PC-9 (cell line): ENCODE measurements around the gene BCL7B. TPM values are rescaled to one million over a fixed set of nuclear protein-coding genes. Genes with fewer than 3 reads are reported as not detected.

Experiments used
- BruUV-seq: library from RNA; stranded (reverse); fragments of 400-500 nt; replicated peaks from 2 replicates; lab custom pipeline; 2021; lab: Mats Ljungman, UMichigan
- CTCF ChIA-PET: fragments of 300-600 bp; sonication (Branson Sonifier 250); formaldehyde crosslinking; loops from one replicate; lab custom pipeline; 2022; ENCODE audit warnings: antibody characterized with exemption; lab: Charles Lee
- POLR2A ChIA-PET: fragments of 300-600 bp; sonication (Branson Sonifier 250); formaldehyde crosslinking; loops from one replicate; lab custom pipeline; 2022; ENCODE audit warnings: antibody characterized with exemption; ENCODE audit not compliant: unreplicated experiment; lab: Charles Lee
- DNase-seq, 2 experiments: peaks; one replicate each; pipeline versions ENCODE4 v3.0.0 to v3.0.0-alpha.2; 2015 to 2022; ENCODE audit warnings: mixed read lengths in 1 of 2
- H2AFZ ChIP-seq: fragments of 200-600 bp; sonication (generic); 2 replicates; pipeline ENCODE4 v1.8.1; 2017; ENCODE audit warnings: antibody characterized with exemption
- H3F3A ChIP-seq: fragments of 200-600 bp; sonication (generic); 2 replicates; pipeline ENCODE4 v1.8.1; 2017; ENCODE audit warnings: antibody characterized with exemption, mild to moderate bottlenecking, low read depth; ENCODE audit not compliant: insufficient read depth
- H3K27ac ChIP-seq: fragments of 200-600 bp; sonication (generic); 2 replicates; pipeline ENCODE4 v1.6.1; 2016; ENCODE audit warnings: mixed run types
- H3K27me3 ChIP-seq: fragments of 200-600 bp; sonication (generic); 2 replicates; pipeline ENCODE4 v1.6.1; 2016; ENCODE audit warnings: low read depth, mixed run types; ENCODE audit not compliant: insufficient read depth
- H3K36me3 ChIP-seq: fragments of 200-600 bp; sonication (generic); 2 replicates; pipeline ENCODE4 v1.6.1; 2016; ENCODE audit warnings: low read depth, mixed run types
- H3K4me1 ChIP-seq: fragments of 200-600 bp; sonication (generic); replicated peaks from 2 replicates; pipeline ENCODE4 v1.6.1; 2016; ENCODE audit warnings: mixed run types; ENCODE audit not compliant: insufficient read depth
- H3K4me2 ChIP-seq: fragments of 200-600 bp; sonication (generic); 2 replicates; pipeline ENCODE4 v1.6.1; 2017; ENCODE audit warnings: mixed run types
- H3K4me3 ChIP-seq: fragments of 200-600 bp; sonication (generic); 2 replicates; pipeline ENCODE4 v1.6.1; 2016; ENCODE audit warnings: mixed run types
- H3K79me2 ChIP-seq: fragments of 200-600 bp; sonication (generic); 2 replicates; pipeline ENCODE4 v1.6.1; 2017; ENCODE audit warnings: low read depth, mixed run types
- H3K9me2 ChIP-seq: fragments of 200-600 bp; sonication (generic); 2 replicates; pipeline ENCODE4 v1.8.1; 2017; ENCODE audit warnings: mild to moderate bottlenecking; ENCODE audit not compliant: insufficient read depth
- H3K9me3 ChIP-seq: fragments of 200-600 bp; sonication (generic); 2 replicates; pipeline ENCODE4 v1.8.1; 2016; ENCODE audit warnings: low read depth; ENCODE audit not compliant: insufficient read depth
- H4K20me1 ChIP-seq: fragments of 200-600 bp; sonication (generic); 2 replicates; pipeline ENCODE4 v1.8.1; 2017; ENCODE audit not compliant: insufficient read depth
- CTCF ChIP-seq: fragments of 200-600 bp; sonication (generic); conservative IDR thresholded peaks from 2 replicates; pipeline ENCODE4 v1.6.1; 2017; ENCODE audit warnings: mixed run types, antibody characterized with exemption, mild to moderate bottlenecking, moderate library complexity
- EZH2 ChIP-seq: fragments of 200-600 bp; sonication (generic); IDR thresholded peaks from 2 replicates; pipeline ENCODE4 v1.8.0; 2017; ENCODE audit warnings: antibody characterized with exemption, low read depth
- intact Hi-C: fragments of 100-400 bp; cut with micrococcal nuclease; formaldehyde crosslinking; loops from one replicate; pipeline ENCODE4 v1.10.0; 2022; ENCODE audit not compliant: unreplicated experiment
- total RNA-seq: library from RNA; stranded (reverse); gene quantifications from 2 replicates; pipeline ENCODE4 v1.2.3, GENCODE V29; 2021

Gene BCL7B
- total RNA-seq, 1 experiment from 2014 or later: 70.4 TPM

- BruUV-seq: no TSS peak
- Histone ChIP-seq H3K4me1 (no peaks in the 10 kb centered on the region), H2AFZ (no peak overlapping the region), H3K4me2 (no peak overlapping the region), H3K27ac (no peak overlapping the region), H4K20me1 (peaks cover 3% of the 10 kb centered on the region), H3K36me3 (peaks cover 21% of the 10 kb centered on the region), H3F3A (peaks cover 35% of the 10 kb centered on the region; the same call in 1 of the 2 replicates), H3K9me3 (no peaks in the 10 kb centered on the region), H3K9me2 (no peaks in the 10 kb centered on the region), H3K27me3 (no peaks in the 10 kb centered on the region), H3K4me3 (no peak overlapping the region), H3K79me2 (no peaks in the 10 kb centered on the region)
- ChIA-PET CTCF (interaction anchor here (0.5 to 0.6 kb wide), 2 partner anchors 164 to 1039 kb away, joined by 4 to 7 read pairs; no protein-coding TSS in a partner anchor), POLR2A (interaction anchor here (0.7 kb wide), 1 partner anchor 103 kb away, joined by 4 read pairs; no protein-coding TSS in a partner anchor)
- intact Hi-C loops: no loop called here
- no peak for DNase-seq
- TF ChIP-seq EZH2 (no peak), CTCF (no peak)
These were observed 11.6 kb upstream of the BCL7B start for GRCh38 chr7:73569042-73569608.

- POLR2A ChIA-PET: interaction anchor here (0.6 to 0.7 kb wide), 2 partner anchors 10 to 150 kb away, joined by 10 read pairs; partner anchors contain the start of gene TBL2
- no TSS peak for BruUV-seq
These were observed 10.6 kb upstream of the BCL7B start for GRCh38 chr7:73567846-73568685.

More at GRCh38 chr7:73567846-73568685, 10.6 kb upstream of the BCL7B start:
- Histone ChIP-seq H3K79me2 (no peaks in the 10 kb centered on the region), H3K4me3 (no peak overlapping the region), H2AFZ (no peak overlapping the region), H3K4me1 (no peaks in the 10 kb centered on the region), H3K4me2 (no peak overlapping the region), H3K9me2 (no peaks in the 10 kb centered on the region), H4K20me1 (no peaks in the 10 kb centered on the region; the same call in none of the 2 replicates), H3K27me3 (no peaks in the 10 kb centered on the region), H3K27ac (no peak overlapping the region), H3K9me3 (no peaks in the 10 kb centered on the region), H3F3A (peaks cover 35% of the 10 kb centered on the region; the same call in 1 of the 2 replicates), H3K36me3 (0 out of 2 replicates have a peak, but pooled peaks cover 13% of the 10 kb centered on the region)
- CTCF ChIA-PET: no interaction called here
- intact Hi-C loops: no loop called here
- TF ChIP-seq CTCF (no peak), EZH2 (no peak)
- no peak for DNase-seq
